Germinal center (tissue), 1 donor: ENCODE data around the gene PIK3C2G.
"Not testable (repeated sequence)": the region's sequence is repeated elsewhere in the genome, so short reads cannot be mapped to it uniquely, and the experiment has no call there.

Source experiments
- DNase-seq: peaks from one replicate; pipeline ENCODE4 v3.0.0; 2012; ENCODE audit warnings: mixed read lengths, low spot score

PIK3C2G gene

GRCh38 chr12:18261273-18261672 is at the start of gene PIK3C2G:
Gene PIK3C2G, plus strand, starts transcription at chr12:18261518. Its CDS starts 20,564 bp downstream, at chr12:18282082.
- DNase-seq, result no peak

GRCh38 chr12:18217966-18218365 is 43.4 kb upstream of the PIK3C2G start:
- DNase-seq, result no peak

GRCh38 chr12:18221726-18222125 is 39.6 kb upstream of the PIK3C2G start:
- no peak for DNase-seq

- DNase-seq, result no peak
These were observed 38.6 kb upstream of the PIK3C2G start for GRCh38 chr12:18222699-18223098.

- no peak for DNase-seq
These were observed 36.6 kb upstream of the PIK3C2G start for GRCh38 chr12:18224745-18225144.

GRCh38 chr12:18239526-18239925 is 21.8 kb upstream of the PIK3C2G start:
- no peak for DNase-seq

- no peak for DNase-seq
These were observed 18.8 kb upstream of the PIK3C2G start for GRCh38 chr12:18242380-18243089.

GRCh38 chr12:18243238-18243637 is 18.1 kb upstream of the PIK3C2G start:
- no peak for DNase-seq

- DNase-seq, result no peak
These were observed 15.3 kb upstream of the PIK3C2G start for GRCh38 chr12:18246066-18246465.

GRCh38 chr12:18250313-18250916 is 10.9 kb upstream of the PIK3C2G start:
- peak; percentile 1 for DNase-seq

GRCh38 chr12:18254081-18254480 is 7.2 kb upstream of the PIK3C2G start:
- no peak for DNase-seq

GRCh38 chr12:18255004-18255403 is 6.3 kb upstream of the PIK3C2G start:
- DNase-seq, result not testable (repeated sequence)

GRCh38 chr12:18257251-18257650 is 4.1 kb upstream of the PIK3C2G start:
- DNase-seq, result no peak

- no peak for DNase-seq
These were observed 2.4 kb upstream of the PIK3C2G start for GRCh38 chr12:18258929-18259328.

- no peak for DNase-seq
These were observed 1.2 kb upstream of the PIK3C2G start for GRCh38 chr12:18259906-18260682.

GRCh38 chr12:18261906-18262305 is 588 bp downstream of the PIK3C2G start:
- DNase-seq, result no peak

- no peak for DNase-seq
These were observed 1.2 kb downstream of the PIK3C2G start for GRCh38 chr12:18262514-18262913.

GRCh38 chr12:18264581-18265075 is 3.3 kb downstream of the PIK3C2G start:
- DNase-seq, result no peak

- no peak for DNase-seq
These were observed 6.2 kb downstream of the PIK3C2G start for GRCh38 chr12:18267427-18268099.

GRCh38 chr12:18270958-18271460 is 9.7 kb downstream of the PIK3C2G start:
- no peak for DNase-seq

- no peak for DNase-seq
These were observed 14.7 kb downstream of the PIK3C2G start for GRCh38 chr12:18275981-18276380.

- no peak for DNase-seq
These were observed 15.9 kb downstream of the PIK3C2G start for GRCh38 chr12:18277196-18277595.
